DOHH2 (cell line): ENCODE data around the gene KIF5B.
A peak's percentile ranks its signal among the peaks of the same experiment; 100 is the strongest.

Source experiments
- H3F3A ChIP-seq: fragments of 200-600 bp; sonication (generic), shearing (Covaris generic); 2 replicates; pipeline ENCODE4 v1.6.0; 2016; ENCODE audit warnings: antibody characterized with exemption, mild to moderate bottlenecking; ENCODE audit not compliant: control insufficient read depth, insufficient read depth
- H3K27ac ChIP-seq: fragments of 200-600 bp; sonication (generic); 2 replicates; pipeline ENCODE4 v1.5.1; 2014; ENCODE audit warnings: low read depth, mild to moderate bottlenecking, low read length, moderate library complexity
- H3K27me3 ChIP-seq: fragments of 200-600 bp; sonication (generic); 2 replicates; pipeline ENCODE4 v1.6.1; 2014; ENCODE audit warnings: mild to moderate bottlenecking, low read length, mixed read lengths; ENCODE audit not compliant: control insufficient read depth
- H3K36me3 ChIP-seq: fragments of 200-600 bp; sonication (generic); 2 replicates; pipeline ENCODE4 v1.6.1; 2014; ENCODE audit warnings: mild to moderate bottlenecking, low read length, moderate library complexity, mixed read lengths; ENCODE audit not compliant: control insufficient read depth
- H3K4me1 ChIP-seq: fragments of 200-600 bp; sonication (generic); 2 replicates; pipeline ENCODE4 v1.6.1; 2014; ENCODE audit warnings: mild to moderate bottlenecking, low read length, mixed read lengths; ENCODE audit not compliant: control insufficient read depth
- H3K4me2 ChIP-seq: fragments of 200-600 bp; sonication (generic); 2 replicates; pipeline ENCODE4 v1.6.0; 2014; ENCODE audit warnings: mild to moderate bottlenecking, low read length, moderate library complexity
- H3K4me3 ChIP-seq: fragments of 200-600 bp; sonication (generic); 2 replicates; pipeline ENCODE4 v1.5.1; 2014; ENCODE audit warnings: mild to moderate bottlenecking, low read length, mixed read lengths
- H3K79me2 ChIP-seq: fragments of 200-600 bp; sonication (generic); 2 replicates; pipeline ENCODE4 v1.6.1; 2014; ENCODE audit warnings: mild to moderate bottlenecking, low read length, mixed read lengths; ENCODE audit not compliant: control insufficient read depth
- H3K9me2 ChIP-seq: fragments of 200-600 bp; sonication (generic); replicated peaks from 2 replicates; pipeline ENCODE4 v1.6.1; 2014; ENCODE audit warnings: mild to moderate bottlenecking, low read length, mixed read lengths; ENCODE audit not compliant: control insufficient read depth
- H3K9me3 ChIP-seq: fragments of 200-600 bp; sonication (generic); 2 replicates; pipeline ENCODE4 v1.6.1; 2014; ENCODE audit warnings: antibody characterized with exemption, low read length, mixed read lengths; ENCODE audit not compliant: control insufficient read depth, insufficient read depth
- H4K20me1 ChIP-seq: fragments of 200-600 bp; sonication (generic); 2 replicates; pipeline ENCODE4 v1.6.0; 2014; ENCODE audit warnings: low read depth, mild to moderate bottlenecking, antibody characterized with exemption, low read length, moderate library complexity; ENCODE audit not compliant: control insufficient read depth, insufficient read depth
- EZH2phosphoT487 ChIP-seq: fragments of 200-600 bp; sonication (generic); IDR thresholded peaks from 2 replicates; pipeline ENCODE4 v1.6.1; 2017; ENCODE audit warnings: borderline replicate concordance, mild to moderate bottlenecking, antibody characterized with exemption, low read length, moderate library complexity, mixed read lengths
- TF ChIP-seq, protein P1 (sequence below): fragments of 200-600 bp; sonication (generic); IDR thresholded peaks from one replicate; pipeline ENCODE4 v1.5.1; 2014; ENCODE audit warnings: antibody characterized with exemption, mild to moderate bottlenecking, low read depth, low read length; ENCODE audit not compliant: poor library complexity, severe bottlenecking

The KIF5B gene

DNA sequence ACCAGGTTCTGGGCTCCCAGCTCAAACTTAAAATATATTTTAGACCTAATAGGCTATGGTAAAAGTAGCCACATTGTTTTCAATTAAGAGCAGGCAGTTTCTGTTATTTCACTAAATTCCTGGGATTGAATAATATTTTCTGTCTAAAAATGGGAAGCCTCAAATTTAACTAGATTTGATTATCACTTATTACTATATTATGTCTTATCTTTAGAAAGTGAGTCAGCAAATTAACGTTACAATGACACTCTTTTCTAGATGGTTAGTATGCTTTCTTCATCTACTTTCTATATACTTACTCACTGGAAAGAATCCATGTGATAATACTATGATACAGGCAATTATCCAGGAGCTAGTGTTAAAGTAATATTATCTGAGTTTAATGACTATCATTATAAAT lies 27.5 kb downstream of the KIF5B start:
- Histone ChIP-seq H4K20me1 (no peaks in the 10 kb centered on the region), H3K27me3 (no peaks in the 10 kb centered on the region), H3K79me2 (peaks cover 38% of the 10 kb centered on the region), H3K27ac (no peak overlapping the region), H3K9me2 (no peaks in the 10 kb centered on the region), H3F3A (no peaks in the 10 kb centered on the region), H3K9me3 (no peaks in the 10 kb centered on the region), H3K36me3 (peaks cover 91% of the 10 kb centered on the region), H3K4me2 (no peak overlapping the region), H3K4me1 (no peaks in the 10 kb centered on the region), H3K4me3 (no peak overlapping the region)
- TF ChIP-seq, protein P1, sequence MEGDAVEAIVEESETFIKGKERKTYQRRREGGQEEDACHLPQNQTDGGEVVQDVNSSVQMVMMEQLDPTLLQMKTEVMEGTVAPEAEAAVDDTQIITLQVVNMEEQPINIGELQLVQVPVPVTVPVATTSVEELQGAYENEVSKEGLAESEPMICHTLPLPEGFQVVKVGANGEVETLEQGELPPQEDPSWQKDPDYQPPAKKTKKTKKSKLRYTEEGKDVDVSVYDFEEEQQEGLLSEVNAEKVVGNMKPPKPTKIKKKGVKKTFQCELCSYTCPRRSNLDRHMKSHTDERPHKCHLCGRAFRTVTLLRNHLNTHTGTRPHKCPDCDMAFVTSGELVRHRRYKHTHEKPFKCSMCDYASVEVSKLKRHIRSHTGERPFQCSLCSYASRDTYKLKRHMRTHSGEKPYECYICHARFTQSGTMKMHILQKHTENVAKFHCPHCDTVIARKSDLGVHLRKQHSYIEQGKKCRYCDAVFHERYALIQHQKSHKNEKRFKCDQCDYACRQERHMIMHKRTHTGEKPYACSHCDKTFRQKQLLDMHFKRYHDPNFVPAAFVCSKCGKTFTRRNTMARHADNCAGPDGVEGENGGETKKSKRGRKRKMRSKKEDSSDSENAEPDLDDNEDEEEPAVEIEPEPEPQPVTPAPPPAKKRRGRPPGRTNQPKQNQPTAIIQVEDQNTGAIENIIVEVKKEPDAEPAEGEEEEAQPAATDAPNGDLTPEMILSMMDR = no peak
- TF ChIP-seq EZH2phosphoT487 = no peak

DNA sequence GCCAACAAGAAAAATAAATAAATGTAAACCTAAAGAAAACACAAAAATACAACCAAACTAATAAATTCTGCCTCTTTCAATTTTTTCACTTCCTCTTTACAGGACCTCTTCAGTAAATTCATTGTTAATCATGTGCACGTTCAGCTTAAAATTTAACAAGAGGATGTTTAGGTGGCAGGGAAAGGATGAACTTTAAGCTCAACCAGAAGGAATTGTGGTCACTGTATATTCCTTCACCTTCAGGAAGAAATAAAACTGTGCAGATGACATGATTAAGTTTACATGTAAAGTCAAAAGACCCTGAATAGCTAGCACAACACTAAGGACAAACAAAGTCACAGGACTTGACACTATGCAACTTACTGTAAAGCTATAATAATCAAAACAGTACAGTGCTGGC lies 33.0 kb downstream of the KIF5B start:
- TF ChIP-seq, protein P1 = no peak
- no peak for TF ChIP-seq EZH2phosphoT487
- Histone ChIP-seq H3K9me3 (no peaks in the 10 kb centered on the region), H3F3A (0 out of 2 replicates have a peak, but pooled peaks cover 2% of the 10 kb centered on the region), H3K79me2 (peaks cover 26% of the 10 kb centered on the region), H3K27ac (peak overlapping the region; percentile 20; the same call in 1 of the 2 replicates), H3K4me2 (no peak overlapping the region), H3K4me1 (peaks cover 5% of the 10 kb centered on the region), H3K27me3 (no peaks in the 10 kb centered on the region), H3K4me3 (no peak overlapping the region), H3K9me2 (no peaks in the 10 kb centered on the region), H4K20me1 (no peaks in the 10 kb centered on the region), H3K36me3 (peaks cover 89% of the 10 kb centered on the region)

DNA sequence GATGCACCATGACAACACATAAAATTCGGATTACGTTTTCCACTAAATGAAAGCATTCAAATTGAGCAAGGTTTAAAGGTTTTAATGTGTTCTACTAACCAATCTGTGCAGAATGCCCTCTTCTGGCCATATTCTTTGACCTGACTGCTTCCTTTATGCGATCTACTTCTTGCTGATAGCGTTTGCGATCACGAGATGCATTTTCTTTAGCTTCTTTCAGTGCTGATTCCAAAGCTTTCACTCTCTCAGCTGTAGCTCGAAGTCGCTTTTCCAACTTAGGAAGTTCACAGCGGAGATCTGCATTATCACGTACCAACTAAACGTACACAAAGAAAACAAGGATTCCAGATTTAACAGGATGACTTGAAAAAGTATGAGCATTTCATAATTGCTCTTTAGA lies 39.2 kb downstream of the KIF5B start:
- Histone ChIP-seq H4K20me1 (no peaks in the 10 kb centered on the region), H3K9me3 (no peaks in the 10 kb centered on the region), H3F3A (peaks cover 4% of the 10 kb centered on the region; the same call in 1 of the 2 replicates), H3K79me2 (no peaks in the 10 kb centered on the region), H3K4me1 (peaks cover 12% of the 10 kb centered on the region), H3K36me3 (peaks cover 91% of the 10 kb centered on the region), H3K4me2 (no peak overlapping the region), H3K9me2 (no peaks in the 10 kb centered on the region), H3K4me3 (no peak overlapping the region), H3K27me3 (no peaks in the 10 kb centered on the region), H3K27ac (no peak overlapping the region)
- no peak for TF ChIP-seq EZH2phosphoT487
- TF ChIP-seq, protein P1 = no peak
